ENCODE results near the gene ZNF792.

The ZNF792 gene

DNA sequence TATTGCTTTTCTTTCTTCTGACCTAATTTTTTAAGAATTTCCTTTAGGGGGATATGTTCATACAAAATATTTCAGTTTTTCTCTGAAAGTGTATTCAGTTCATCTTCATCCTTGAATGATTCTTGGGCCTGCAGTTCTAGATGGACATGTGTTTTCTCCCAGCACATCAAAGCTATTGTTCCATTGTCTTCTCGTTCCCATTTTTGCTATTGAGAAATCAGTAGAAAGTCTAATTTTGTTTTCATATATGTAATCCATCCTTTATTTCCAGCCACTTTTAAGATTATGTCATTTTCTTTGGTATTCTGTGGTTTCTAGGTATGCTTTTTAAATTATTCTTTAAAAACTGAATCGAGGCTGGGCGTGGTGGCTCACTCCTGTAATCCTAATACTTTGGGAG is 20.3 kb upstream of the ZNF792 start:
- TF ChIP-seq EZH2 (IDR thresholded peaks at IDR 0.05; ENCODE audit: borderline replicate concordance, low read depth, low read length, severe bottlenecking), result no peak
- TF ChIP-seq, protein P1, sequence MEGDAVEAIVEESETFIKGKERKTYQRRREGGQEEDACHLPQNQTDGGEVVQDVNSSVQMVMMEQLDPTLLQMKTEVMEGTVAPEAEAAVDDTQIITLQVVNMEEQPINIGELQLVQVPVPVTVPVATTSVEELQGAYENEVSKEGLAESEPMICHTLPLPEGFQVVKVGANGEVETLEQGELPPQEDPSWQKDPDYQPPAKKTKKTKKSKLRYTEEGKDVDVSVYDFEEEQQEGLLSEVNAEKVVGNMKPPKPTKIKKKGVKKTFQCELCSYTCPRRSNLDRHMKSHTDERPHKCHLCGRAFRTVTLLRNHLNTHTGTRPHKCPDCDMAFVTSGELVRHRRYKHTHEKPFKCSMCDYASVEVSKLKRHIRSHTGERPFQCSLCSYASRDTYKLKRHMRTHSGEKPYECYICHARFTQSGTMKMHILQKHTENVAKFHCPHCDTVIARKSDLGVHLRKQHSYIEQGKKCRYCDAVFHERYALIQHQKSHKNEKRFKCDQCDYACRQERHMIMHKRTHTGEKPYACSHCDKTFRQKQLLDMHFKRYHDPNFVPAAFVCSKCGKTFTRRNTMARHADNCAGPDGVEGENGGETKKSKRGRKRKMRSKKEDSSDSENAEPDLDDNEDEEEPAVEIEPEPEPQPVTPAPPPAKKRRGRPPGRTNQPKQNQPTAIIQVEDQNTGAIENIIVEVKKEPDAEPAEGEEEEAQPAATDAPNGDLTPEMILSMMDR (IDR thresholded peaks at IDR 0.05; ENCODE audit: borderline replicate concordance, extremely low read depth, low read length, poor library complexity, severe bottlenecking), result no peak
- no peak overlapping the region for H3K27ac ChIP-seq (ENCODE audit: low read length)
- ATAC-seq (ENCODE audit: insufficient read depth, low read depth) (no peak), DNase-seq (no peak)
- H3K27me3 ChIP-seq (ENCODE audit: insufficient read depth, low read length, poor library complexity), result no peaks in the 10 kb centered on the region
- no peak overlapping the region for H3K9ac ChIP-seq (ENCODE audit: low read depth, low read length)
- no peaks in the 10 kb centered on the region for H3K9me3 ChIP-seq (ENCODE audit: insufficient read depth, low read length, severe bottlenecking)
- no peak overlapping the region for H2AFZ ChIP-seq (ENCODE audit: low read depth, low read length)
- H3K4me1 ChIP-seq (ENCODE audit: insufficient read depth, low read length), result peaks cover 7% of the 10 kb centered on the region; the same call in 1 of the 2 replicates
- H3K4me2 ChIP-seq (ENCODE audit: insufficient read depth, low read length), result no peak overlapping the region
- H3K79me2 ChIP-seq (ENCODE audit: insufficient read depth, low read length), result no peaks in the 10 kb centered on the region
- H3K4me3 ChIP-seq (ENCODE audit: low read depth in 1 of 2, low read length in 2 of 2), result no peak overlapping the region
- no peaks in the 10 kb centered on the region for H3K36me3 ChIP-seq (ENCODE audit: insufficient read depth, low read length)
- H4K20me1 ChIP-seq (ENCODE audit: insufficient read depth, low read length), result no peaks in the 10 kb centered on the region

DNA sequence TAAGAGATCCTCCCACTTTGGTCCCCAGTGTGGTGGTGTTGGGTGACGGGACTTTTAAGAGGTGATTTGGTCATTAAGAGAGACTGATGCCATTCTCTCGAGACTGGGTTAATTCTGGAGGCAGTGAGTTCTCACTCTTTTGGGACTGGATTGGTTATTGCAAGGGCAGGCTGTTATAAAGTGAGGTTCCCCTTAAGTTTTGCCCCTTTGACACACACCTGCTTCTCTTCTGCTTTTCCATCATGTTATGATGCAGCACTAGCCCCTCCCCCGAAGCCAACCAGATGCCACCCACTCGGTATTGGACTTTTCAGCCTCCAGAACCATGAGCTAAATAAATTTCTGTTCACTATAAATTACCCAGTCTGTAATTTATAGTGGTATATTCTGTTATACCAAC is 19.8 kb upstream of the ZNF792 start:
- Histone ChIP-seq H2AFZ (ENCODE audit: low read depth, low read length) (no peak overlapping the region), H3K9me3 (ENCODE audit: insufficient read depth, low read length, severe bottlenecking) (no peaks in the 10 kb centered on the region), H3K27me3 (ENCODE audit: insufficient read depth, low read length, poor library complexity) (no peaks in the 10 kb centered on the region), H4K20me1 (ENCODE audit: insufficient read depth, low read length) (no peaks in the 10 kb centered on the region), H3K9ac (ENCODE audit: low read depth, low read length) (no peak overlapping the region), H3K4me1 (ENCODE audit: insufficient read depth, low read length) (peaks cover 7% of the 10 kb centered on the region; the same call in 1 of the 2 replicates), H3K4me3 (ENCODE audit: low read depth in 1 of 2, low read length in 2 of 2) (no peak overlapping the region), H3K36me3 (ENCODE audit: insufficient read depth, low read length) (no peaks in the 10 kb centered on the region), H3K27ac (ENCODE audit: low read length) (no peak overlapping the region), H3K4me2 (ENCODE audit: insufficient read depth, low read length) (no peak overlapping the region), H3K79me2 (ENCODE audit: insufficient read depth, low read length) (no peaks in the 10 kb centered on the region)
- no peak for DNase-seq
- no peak for ATAC-seq (ENCODE audit: insufficient read depth, low read depth)
- TF ChIP-seq, protein P1 (IDR thresholded peaks at IDR 0.05; ENCODE audit: borderline replicate concordance, extremely low read depth, low read length, poor library complexity, severe bottlenecking), result no peak
- no peak for TF ChIP-seq EZH2 (IDR thresholded peaks at IDR 0.05; ENCODE audit: borderline replicate concordance, low read depth, low read length, severe bottlenecking)

DNA sequence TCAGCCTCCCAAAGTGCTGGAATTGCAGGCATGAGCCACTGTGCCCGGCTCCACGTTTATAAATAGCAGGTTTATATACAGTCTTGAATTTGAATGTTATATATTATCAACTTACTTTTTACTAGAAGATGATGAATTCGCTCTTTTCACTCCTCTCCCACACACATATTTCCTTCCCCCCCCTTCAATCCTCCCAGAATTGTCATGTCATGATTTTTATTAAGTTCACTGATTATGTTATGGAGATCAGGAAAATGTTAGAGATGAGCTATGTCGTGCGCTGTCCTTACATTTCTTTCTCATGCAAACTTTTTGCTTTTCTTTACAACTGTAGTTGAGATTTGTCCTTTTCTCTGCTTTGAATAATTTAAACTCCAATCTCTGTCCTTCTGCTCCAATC is 18.2 kb upstream of the ZNF792 start:
- H3K27me3 ChIP-seq (ENCODE audit: insufficient read depth, low read length, poor library complexity), result no peaks in the 10 kb centered on the region
- no peaks in the 10 kb centered on the region for H3K9me3 ChIP-seq (ENCODE audit: insufficient read depth, low read length, severe bottlenecking)
- no peaks in the 10 kb centered on the region for H4K20me1 ChIP-seq (ENCODE audit: insufficient read depth, low read length)
- ATAC-seq (ENCODE audit: insufficient read depth, low read depth) (no peak), DNase-seq (no peak)
- H2AFZ ChIP-seq (ENCODE audit: low read depth, low read length), result no peak overlapping the region
- no peak overlapping the region for H3K27ac ChIP-seq (ENCODE audit: low read length)
- peaks cover 7% of the 10 kb centered on the region; the same call in 1 of the 2 replicates for H3K4me1 ChIP-seq (ENCODE audit: insufficient read depth, low read length)
- H3K36me3 ChIP-seq (ENCODE audit: insufficient read depth, low read length), result no peaks in the 10 kb centered on the region
- no peaks in the 10 kb centered on the region for H3K79me2 ChIP-seq (ENCODE audit: insufficient read depth, low read length)
- TF ChIP-seq EZH2 (IDR thresholded peaks at IDR 0.05; ENCODE audit: borderline replicate concordance, low read depth, low read length, severe bottlenecking), result no peak
- H3K9ac ChIP-seq (ENCODE audit: low read depth, low read length), result no peak overlapping the region
- no peak overlapping the region for H3K4me2 ChIP-seq (ENCODE audit: insufficient read depth, low read length)
- no peak overlapping the region for H3K4me3 ChIP-seq (ENCODE audit: low read depth in 1 of 2, low read length in 2 of 2)

DNA sequence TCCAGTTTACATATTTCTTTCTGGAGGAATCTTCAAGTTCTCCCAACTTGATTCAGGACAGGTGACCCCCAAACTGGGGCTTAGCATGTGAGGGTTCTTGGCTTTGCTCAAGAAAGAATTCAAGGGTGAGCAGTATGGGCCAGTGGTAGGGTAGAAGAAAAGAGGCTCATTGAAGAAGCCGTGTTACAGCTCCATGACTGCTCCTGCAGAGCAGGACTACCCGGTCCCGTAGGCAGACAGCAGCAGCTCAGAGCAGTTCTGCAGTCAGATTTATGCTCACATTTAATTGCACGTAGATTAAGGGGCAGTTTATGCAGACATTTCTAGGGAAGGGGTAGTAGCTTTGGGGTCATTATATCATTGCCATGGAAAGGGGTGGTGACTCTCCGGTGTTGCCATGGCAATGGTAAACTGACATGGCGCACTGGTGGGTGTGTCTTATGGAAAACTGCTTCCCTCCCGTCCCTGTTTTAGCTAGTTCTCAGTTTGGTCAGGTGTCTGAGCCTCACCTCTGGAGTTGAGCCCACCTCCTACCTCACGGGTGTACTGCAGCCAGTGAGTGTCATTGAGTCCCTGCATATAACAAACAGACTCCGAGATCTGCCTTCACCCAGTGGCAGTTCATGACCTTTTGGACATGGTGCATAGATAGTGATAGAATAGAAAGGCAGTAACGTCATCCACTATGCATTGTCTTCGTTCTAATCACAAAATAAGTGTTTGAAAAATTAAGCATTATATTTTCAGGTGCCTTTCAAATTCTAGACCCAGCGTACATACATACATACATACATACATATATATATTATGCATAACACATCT is 16.0 kb upstream of the ZNF792 start:
- no peaks in the 10 kb centered on the region for H3K79me2 ChIP-seq (ENCODE audit: insufficient read depth, low read length)
- H3K4me1 ChIP-seq (ENCODE audit: insufficient read depth, low read length), result no peaks in the 10 kb centered on the region
- H2AFZ ChIP-seq (ENCODE audit: low read depth, low read length), result no peak overlapping the region
- H3K36me3 ChIP-seq (ENCODE audit: insufficient read depth, low read length), result no peaks in the 10 kb centered on the region
- no peak overlapping the region for H3K4me2 ChIP-seq (ENCODE audit: insufficient read depth, low read length)
- TF ChIP-seq, protein P1 (IDR thresholded peaks at IDR 0.05; ENCODE audit: borderline replicate concordance, extremely low read depth, low read length, poor library complexity, severe bottlenecking), result no peak
- TF ChIP-seq EZH2 (IDR thresholded peaks at IDR 0.05; ENCODE audit: borderline replicate concordance, low read depth, low read length, severe bottlenecking), result no peak
- no peak for DNase-seq
- H3K4me3 ChIP-seq (ENCODE audit: low read depth in 1 of 2, low read length in 2 of 2), result no peak overlapping the region
- ATAC-seq (ENCODE audit: insufficient read depth, low read depth), result no peak
- no peak overlapping the region for H3K27ac ChIP-seq (ENCODE audit: low read length)
- no peaks in the 10 kb centered on the region for H4K20me1 ChIP-seq (ENCODE audit: insufficient read depth, low read length)
- no peak overlapping the region for H3K9ac ChIP-seq (ENCODE audit: low read depth, low read length)
- H3K9me3 ChIP-seq (ENCODE audit: insufficient read depth, low read length, severe bottlenecking), result peaks cover 6% of the 10 kb centered on the region
- no peaks in the 10 kb centered on the region for H3K27me3 ChIP-seq (ENCODE audit: insufficient read depth, low read length, poor library complexity)
